K562 (cell line): ENCODE data around the gene MRPL52. TPM values are rescaled to one million over a fixed set of nuclear protein-coding genes. Genes with fewer than 3 reads are reported as not detected.

Source experiments
- CHD2 ChIP-seq: IDR thresholded peaks from 2 replicates; pipeline ENCODE4 v1.6.1; 2011; ENCODE audit warnings: low read depth, low read length
- CSDE1 ChIP-seq, 2 experiments: fragments of 450-650 bp; IDR thresholded peaks; 2 replicates each; pipeline ENCODE4 v1.6.1; 2016; ENCODE audit warnings: mild to moderate bottlenecking in 1 of 2
- HNRNPH1 ChIP-seq: fragments of 200-400 bp; formaldehyde crosslinking; optimal IDR thresholded peaks from 2 replicates; pipeline ENCODE3; 2017; ENCODE audit warnings: low read depth, mild to moderate bottlenecking, low read length, moderate library complexity
- IFI16 ChIP-seq: fragments of 250-450 bp; sonication (Bioruptor Pico); IDR thresholded peaks from 2 replicates; pipeline ENCODE4 v2.1.2; 2022; ENCODE audit warnings: mild to moderate bottlenecking, inconsistent platforms
- LEF1 ChIP-seq: fragments of 450-650 bp; IDR thresholded peaks from 2 replicates; pipeline ENCODE4 v1.6.1; 2016; ENCODE audit warnings: mild to moderate bottlenecking
- MBD2 ChIP-seq: sonication (generic); IDR thresholded peaks from 2 replicates; pipeline ENCODE4 v1.6.1; 2016; ENCODE audit warnings: low read depth, borderline replicate concordance
- MYBL2 ChIP-seq, 2 experiments: fragments of 450-650 bp in 1 of 2; sonication (generic) in 1 of 2; formaldehyde crosslinking in 1 of 2; IDR thresholded peaks; 2 replicates each; pipeline versions ENCODE4 v1.6.1 to v1.8.1; 2017 to 2022; ENCODE audit warnings: borderline replicate concordance in 1 of 2, inconsistent platforms in 1 of 2, low read depth in 1 of 2, mild to moderate bottlenecking in 1 of 2, missing genetic modification reagents in 1 of 2, moderate library complexity in 1 of 2
- NCOR1 ChIP-seq: fragments of 450-650 bp; IDR thresholded peaks from 2 replicates; pipeline ENCODE4 v1.6.1; 2016; ENCODE audit warnings: mild to moderate bottlenecking, moderate library complexity
- OTX1 ChIP-seq: fragments of 450-650 bp; formaldehyde crosslinking; IDR thresholded peaks from 2 replicates; pipeline ENCODE4 v1.4.0; 2022; ENCODE audit warnings: mild to moderate bottlenecking
- RB1 ChIP-seq: fragments of 450-650 bp; IDR thresholded peaks from 2 replicates; pipeline ENCODE4 v1.6.1; 2017; ENCODE audit warnings: low read depth, mild to moderate bottlenecking
- SETDB1 ChIP-seq: IDR thresholded peaks from one replicate; pipeline ENCODE4 v1.6.1; 2012; ENCODE audit warnings: low read length, control low read depth, inconsistent platforms
- TEAD1 ChIP-seq, 2 experiments: fragments of 450-650 bp in 1 of 2; sonication (generic) in 1 of 2; formaldehyde crosslinking; IDR thresholded peaks; 2 replicates each; pipeline versions ENCODE4 v1.4.0 to v1.8.0; 2020 to 2022; ENCODE audit warnings: mild to moderate bottlenecking in 2 of 2, missing genetic modification reagents in 1 of 2
- TOE1 ChIP-seq, 2 experiments: fragments of 450-650 bp in 1 of 2; sonication (generic) in 1 of 2; formaldehyde crosslinking in 1 of 2; IDR thresholded peaks; 2 replicates each; pipeline versions ENCODE4 v1.7.1 to v1.8.0; 2016 to 2022; ENCODE audit warnings: borderline replicate concordance in 2 of 2, mild to moderate bottlenecking in 2 of 2, antibody characterized with exemption in 1 of 2, inconsistent platforms in 1 of 2, low read depth in 1 of 2, missing genetic modification reagents in 1 of 2, moderate library complexity in 1 of 2
- U2AF1 ChIP-seq: fragments of 200-400 bp; formaldehyde crosslinking; optimal IDR thresholded peaks from 2 replicates; pipeline ENCODE3; 2017; ENCODE audit warnings: mild to moderate bottlenecking, low read depth, low read length, moderate library complexity
- ZEB2 ChIP-seq: fragments of 450-650 bp; IDR thresholded peaks from 2 replicates; pipeline ENCODE4 v1.6.1; 2016
- polyA plus RNA-seq, 8 experiments: library from polyadenylated mRNA; depleted of rRNA in 4 of 8; stranded (reverse) in 5 of 8; unstranded in 3 of 8; fragments of >200 nt; fragmentation: Nextera tagmentation in 2 of 8; fragmentation: Illumina TruSeq in 1 of 8; extraction: Ambion mirVana in 2 of 8; extraction: Trizol in 1 of 8; gene quantifications; 2 replicates each; pipeline versions ENCODE4 v1.2.1 to v1.2.3, GENCODE V29; 2011 to 2014; ENCODE audit warnings: inconsistent platforms in 1 of 8, missing spikeins in 1 of 8
- total RNA-seq, 7 experiments: library from RNA; depleted of rRNA in 6 of 7; stranded (reverse); fragments of >200 nt in 6 of 7; fragmentation: Illumina TruSeq in 2 of 7; extraction: Trizol in 2 of 7; gene quantifications; 2 replicates each; pipeline versions ENCODE4 v1.2.1 to v1.2.3, GENCODE V29; 2011 to 2021; ENCODE audit warnings: low replicate concordance in 1 of 7
- TF ChIP-seq, protein P1 (sequence below): IDR thresholded peaks from 2 replicates; pipeline ENCODE4 v1.6.1; 2011; ENCODE audit warnings: borderline replicate concordance, low read depth, mild to moderate bottlenecking, moderate library complexity, low read length; ENCODE audit not compliant: insufficient read depth, poor library complexity, severe bottlenecking
- TF ChIP-seq, protein P2 (sequence below): IDR thresholded peaks from 3 replicates; pipeline ENCODE4 v1.6.1; 2011; ENCODE audit warnings: borderline replicate concordance, mild to moderate bottlenecking, moderate library complexity; ENCODE audit not compliant: insufficient read length; ENCODE audit errors: extremely low read depth
- TF ChIP-seq, protein P3 (sequence below): sonication (generic); formaldehyde crosslinking; IDR thresholded peaks from 2 replicates; pipeline ENCODE4 v1.9.0; 2022; ENCODE audit warnings: mild to moderate bottlenecking, missing genetic modification reagents
- TF ChIP-seq, protein P4 (sequence below), 3 experiments: fragments of 200-800 bp in 1 of 3; sonication (Bioruptor generic) in 1 of 3; sonication (generic) in 1 of 3; formaldehyde crosslinking in 1 of 3; IDR thresholded peaks; 2 replicates each; pipeline versions ENCODE4 v1.6.1 to v1.8.0; 2016 to 2022; ENCODE audit warnings: mild to moderate bottlenecking in 2 of 3, missing compliant biosample characterization in 2 of 3, missing genetic modification characterization in 2 of 3, missing genetic modification reagents in 1 of 3

MRPL52 gene
- total and polyA plus RNA-seq, 9 of the 15 experiments (the other 6 are each of a cell fraction or from before 2014, with no cell fraction given): 56.5 to 213 (median 168) TPM

DNA sequence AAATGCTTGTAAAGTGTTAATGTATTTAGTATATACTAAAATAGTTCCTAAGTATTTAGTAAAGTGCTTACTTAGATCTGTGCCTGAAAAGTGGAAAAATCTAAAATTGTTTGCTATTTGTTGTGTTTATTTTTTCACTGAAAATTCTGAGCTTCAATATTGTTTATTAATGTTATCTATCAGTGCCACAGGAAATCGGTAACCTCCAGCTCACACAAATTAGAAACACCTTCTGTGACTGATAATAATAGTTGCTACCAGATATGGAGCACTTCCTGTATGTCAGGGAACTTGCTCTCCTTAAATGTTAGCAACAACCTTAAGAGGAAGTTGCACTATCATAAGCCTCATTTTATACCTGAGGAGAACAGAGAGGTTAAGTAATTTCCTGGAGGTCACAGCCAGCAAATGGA is 41.1 kb downstream of the MRPL52 start (continued):
- TF ChIP-seq MYBL2 (IDR thresholded peaks at IDR 0.05; ENCODE audit: low read depth) (no peak), MYBL2 (CRISPR knock-in tag; IDR thresholded peaks at IDR 0.05; ENCODE audit: borderline replicate concordance) (no peak), TEAD1 (CRISPR knock-in tag; IDR thresholded peaks at IDR 0.05) (no peak), TOE1 (IDR thresholded peaks at IDR 0.05; ENCODE audit: borderline replicate concordance) (no peak), TOE1 (CRISPR knock-in tag; IDR thresholded peaks at IDR 0.05; ENCODE audit: borderline replicate concordance, low read depth) (no peak), ZEB2 (peak; percentile 60), OTX1 (CRISPR knock-in tag) (no peak), NCOR1 (peak; percentile 62), MBD2 (no peak), IFI16 (CRISPR knock-in tag) (no peak), U2AF1 (no peak), LEF1 (peak; percentile 33), HNRNPH1 (no peak), SETDB1 (no peak), CHD2 (no peak), CSDE1 (IDR thresholded peaks at IDR 0.05) (no peak), RB1 (no peak)
- TF ChIP-seq, protein P1, sequence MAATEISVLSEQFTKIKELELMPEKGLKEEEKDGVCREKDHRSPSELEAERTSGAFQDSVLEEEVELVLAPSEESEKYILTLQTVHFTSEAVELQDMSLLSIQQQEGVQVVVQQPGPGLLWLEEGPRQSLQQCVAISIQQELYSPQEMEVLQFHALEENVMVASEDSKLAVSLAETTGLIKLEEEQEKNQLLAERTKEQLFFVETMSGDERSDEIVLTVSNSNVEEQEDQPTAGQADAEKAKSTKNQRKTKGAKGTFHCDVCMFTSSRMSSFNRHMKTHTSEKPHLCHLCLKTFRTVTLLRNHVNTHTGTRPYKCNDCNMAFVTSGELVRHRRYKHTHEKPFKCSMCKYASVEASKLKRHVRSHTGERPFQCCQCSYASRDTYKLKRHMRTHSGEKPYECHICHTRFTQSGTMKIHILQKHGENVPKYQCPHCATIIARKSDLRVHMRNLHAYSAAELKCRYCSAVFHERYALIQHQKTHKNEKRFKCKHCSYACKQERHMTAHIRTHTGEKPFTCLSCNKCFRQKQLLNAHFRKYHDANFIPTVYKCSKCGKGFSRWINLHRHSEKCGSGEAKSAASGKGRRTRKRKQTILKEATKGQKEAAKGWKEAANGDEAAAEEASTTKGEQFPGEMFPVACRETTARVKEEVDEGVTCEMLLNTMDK: no peak
- TF ChIP-seq, protein P2, sequence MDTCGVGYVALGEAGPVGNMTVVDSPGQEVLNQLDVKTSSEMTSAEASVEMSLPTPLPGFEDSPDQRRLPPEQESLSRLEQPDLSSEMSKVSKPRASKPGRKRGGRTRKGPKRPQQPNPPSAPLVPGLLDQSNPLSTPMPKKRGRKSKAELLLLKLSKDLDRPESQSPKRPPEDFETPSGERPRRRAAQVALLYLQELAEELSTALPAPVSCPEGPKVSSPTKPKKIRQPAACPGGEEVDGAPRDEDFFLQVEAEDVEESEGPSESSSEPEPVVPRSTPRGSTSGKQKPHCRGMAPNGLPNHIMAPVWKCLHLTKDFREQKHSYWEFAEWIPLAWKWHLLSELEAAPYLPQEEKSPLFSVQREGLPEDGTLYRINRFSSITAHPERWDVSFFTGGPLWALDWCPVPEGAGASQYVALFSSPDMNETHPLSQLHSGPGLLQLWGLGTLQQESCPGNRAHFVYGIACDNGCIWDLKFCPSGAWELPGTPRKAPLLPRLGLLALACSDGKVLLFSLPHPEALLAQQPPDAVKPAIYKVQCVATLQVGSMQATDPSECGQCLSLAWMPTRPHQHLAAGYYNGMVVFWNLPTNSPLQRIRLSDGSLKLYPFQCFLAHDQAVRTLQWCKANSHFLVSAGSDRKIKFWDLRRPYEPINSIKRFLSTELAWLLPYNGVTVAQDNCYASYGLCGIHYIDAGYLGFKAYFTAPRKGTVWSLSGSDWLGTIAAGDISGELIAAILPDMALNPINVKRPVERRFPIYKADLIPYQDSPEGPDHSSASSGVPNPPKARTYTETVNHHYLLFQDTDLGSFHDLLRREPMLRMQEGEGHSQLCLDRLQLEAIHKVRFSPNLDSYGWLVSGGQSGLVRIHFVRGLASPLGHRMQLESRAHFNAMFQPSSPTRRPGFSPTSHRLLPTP: no peak
- TF ChIP-seq, protein P3, sequence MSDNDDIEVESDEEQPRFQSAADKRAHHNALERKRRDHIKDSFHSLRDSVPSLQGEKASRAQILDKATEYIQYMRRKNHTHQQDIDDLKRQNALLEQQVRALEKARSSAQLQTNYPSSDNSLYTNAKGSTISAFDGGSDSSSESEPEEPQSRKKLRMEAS: no peak
- TF ChIP-seq, protein P4, sequence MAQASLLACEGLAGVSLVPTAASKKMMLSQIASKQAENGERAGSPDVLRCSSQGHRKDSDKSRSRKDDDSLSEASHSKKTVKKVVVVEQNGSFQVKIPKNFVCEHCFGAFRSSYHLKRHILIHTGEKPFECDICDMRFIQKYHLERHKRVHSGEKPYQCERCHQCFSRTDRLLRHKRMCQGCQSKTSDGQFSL (CRISPR knock-in tag; IDR thresholded peaks at IDR 0.05): no peak
- TF ChIP-seq, protein P4 (tag; IDR thresholded peaks at IDR 0.05): no peak
